GM12865 (cell line): Measurements from ENCODE around the gene C19orf53.

Experiments
- DNase-seq: peaks from one replicate; pipeline ENCODE4 v3.0.0; 2010; ENCODE audit warnings: low read depth
- H3K4me3 ChIP-seq: 2 replicates; pipeline ENCODE4 v1.5.1; 2011; ENCODE audit warnings: mild to moderate bottlenecking, low read depth, low read length, control low read depth
- TF ChIP-seq, protein P1 (sequence below): IDR thresholded peaks from 2 replicates; pipeline ENCODE4 v1.5.1; 2011; ENCODE audit warnings: low read length, control low read depth, low read depth, inconsistent platforms; ENCODE audit not compliant: insufficient read depth; ENCODE audit errors: missing control alignments

Gene C19orf53

DNA sequence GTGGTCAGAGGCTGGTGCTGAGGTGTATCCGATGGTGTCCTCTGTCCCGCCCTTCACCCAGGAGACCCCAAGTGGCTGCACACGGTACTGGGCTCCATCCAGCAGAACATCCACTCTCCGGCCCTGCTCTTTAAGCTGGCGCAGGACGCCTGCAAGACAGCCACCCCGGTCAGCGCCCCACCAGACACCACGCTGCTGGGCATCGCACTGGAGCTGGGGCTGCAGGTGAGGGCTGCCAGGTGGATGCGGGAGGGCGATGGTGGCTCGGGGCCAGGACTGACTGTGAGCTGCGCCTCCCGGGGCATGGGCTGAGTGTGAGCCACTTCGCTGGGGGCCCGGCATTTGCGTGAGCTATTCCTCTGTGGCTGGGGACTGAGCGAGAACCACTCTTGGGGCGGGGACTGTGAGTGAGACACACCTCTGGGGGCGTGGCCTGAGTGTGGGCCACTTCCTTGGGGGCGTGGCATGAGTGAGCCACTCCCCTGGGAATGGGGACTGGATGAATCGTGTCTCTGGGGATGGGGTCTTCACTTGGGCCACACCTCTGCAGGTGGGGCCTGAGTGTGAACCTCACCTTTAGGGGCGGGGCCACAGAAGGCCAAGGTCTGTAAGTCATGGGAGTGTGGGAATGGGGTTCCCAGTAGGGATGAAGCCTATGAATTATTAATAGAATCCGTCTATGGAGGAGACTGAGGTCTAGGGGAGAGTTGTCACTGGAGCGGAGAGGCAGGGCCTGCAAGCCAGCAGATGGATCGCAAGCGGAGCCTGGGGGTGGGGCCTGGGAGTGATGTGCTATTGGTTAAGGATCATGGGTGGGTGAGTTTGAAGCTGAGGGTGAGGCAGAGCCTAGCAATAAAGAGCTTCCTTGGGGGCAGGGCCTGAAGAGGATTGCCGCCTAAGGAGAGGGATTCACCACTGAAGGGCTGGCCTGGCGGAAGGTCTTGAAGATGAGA is 51.5 kb downstream of the C19orf53 start:
- DNase-seq = no peak
- TF ChIP-seq, protein P1, sequence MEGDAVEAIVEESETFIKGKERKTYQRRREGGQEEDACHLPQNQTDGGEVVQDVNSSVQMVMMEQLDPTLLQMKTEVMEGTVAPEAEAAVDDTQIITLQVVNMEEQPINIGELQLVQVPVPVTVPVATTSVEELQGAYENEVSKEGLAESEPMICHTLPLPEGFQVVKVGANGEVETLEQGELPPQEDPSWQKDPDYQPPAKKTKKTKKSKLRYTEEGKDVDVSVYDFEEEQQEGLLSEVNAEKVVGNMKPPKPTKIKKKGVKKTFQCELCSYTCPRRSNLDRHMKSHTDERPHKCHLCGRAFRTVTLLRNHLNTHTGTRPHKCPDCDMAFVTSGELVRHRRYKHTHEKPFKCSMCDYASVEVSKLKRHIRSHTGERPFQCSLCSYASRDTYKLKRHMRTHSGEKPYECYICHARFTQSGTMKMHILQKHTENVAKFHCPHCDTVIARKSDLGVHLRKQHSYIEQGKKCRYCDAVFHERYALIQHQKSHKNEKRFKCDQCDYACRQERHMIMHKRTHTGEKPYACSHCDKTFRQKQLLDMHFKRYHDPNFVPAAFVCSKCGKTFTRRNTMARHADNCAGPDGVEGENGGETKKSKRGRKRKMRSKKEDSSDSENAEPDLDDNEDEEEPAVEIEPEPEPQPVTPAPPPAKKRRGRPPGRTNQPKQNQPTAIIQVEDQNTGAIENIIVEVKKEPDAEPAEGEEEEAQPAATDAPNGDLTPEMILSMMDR = peak; percentile 7
- H3K4me3 ChIP-seq = no peak overlapping the region

DNA sequence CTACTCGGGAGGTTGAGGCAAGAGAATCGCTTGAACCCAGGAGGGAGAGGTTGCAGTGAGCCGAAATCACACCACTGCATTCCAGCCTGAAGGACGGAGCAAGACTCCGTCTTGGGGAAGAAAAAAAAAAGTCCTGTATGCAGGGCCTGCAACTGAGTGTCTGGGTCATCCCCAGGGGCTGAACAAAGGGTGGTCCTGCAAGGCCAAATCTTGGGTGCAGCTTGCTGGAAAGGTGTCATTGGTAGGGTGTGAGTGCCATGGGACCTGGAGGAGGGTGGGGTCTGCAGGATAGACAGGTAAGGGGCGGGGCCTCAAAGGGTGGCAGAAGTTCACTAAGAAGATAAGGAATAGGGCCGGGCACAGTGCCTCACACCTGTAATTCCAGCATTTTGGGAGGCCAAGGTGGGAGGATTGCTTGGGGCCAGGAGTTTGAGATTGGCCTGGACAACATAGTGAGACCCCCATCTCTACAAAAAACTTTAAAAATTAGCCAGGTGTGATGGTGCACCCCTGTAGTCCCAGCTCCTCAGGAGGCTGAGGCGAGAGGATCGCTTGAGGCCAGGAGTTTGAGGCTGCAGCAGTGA is 52.5 kb downstream of the C19orf53 start:
- no peak overlapping the region for H3K4me3 ChIP-seq

DNA sequence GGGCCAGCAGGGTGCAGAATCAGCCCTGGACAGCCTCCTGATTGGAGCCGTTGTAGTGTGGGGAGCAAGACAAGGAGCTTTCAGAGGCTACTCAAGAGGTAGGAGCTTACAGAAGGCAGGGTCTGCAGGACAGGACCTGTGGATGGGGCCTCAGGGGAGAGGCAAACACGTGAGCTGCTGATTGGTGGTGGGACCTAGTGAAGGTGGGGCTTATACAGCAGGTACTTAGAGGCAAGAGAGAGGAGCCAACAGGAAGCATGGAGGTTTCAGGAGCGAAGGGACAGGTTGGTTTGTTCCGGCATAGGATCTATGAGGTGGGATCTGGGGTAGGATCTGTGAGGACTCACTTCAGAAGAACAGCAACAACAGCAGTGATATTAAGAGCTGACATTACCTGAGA is 53.4 kb downstream of the C19orf53 start:
- TF ChIP-seq, protein P1 = no peak
- no peak overlapping the region for H3K4me3 ChIP-seq
- DNase-seq = no peak

More for the DNA sequence above, 52.5 kb downstream of the C19orf53 start:
- TF ChIP-seq, protein P1 = no peak
- no peak for DNase-seq
